Stimulated activated CD4-positive, alpha-beta T cell treated with anti-CD3 and anti-CD28 coated beads, Interleukin-1b, Interleukin-23, amount 100 ng/mL, for 24 hours (primary cell): Measurements from ENCODE around the gene PARD6B.
"Not testable (repeated sequence)": the region's sequence is repeated elsewhere in the genome, so short reads cannot be mapped to it uniquely, and the experiment has no call there.

Source experiments
- DNase-seq, 4 experiments: peaks; one replicate each; pipeline ENCODE4 v3.0.0-alpha.2; 2020; ENCODE audit warnings: low read depth in 4 of 4, low spot score in 1 of 4

Gene PARD6B

DNA sequence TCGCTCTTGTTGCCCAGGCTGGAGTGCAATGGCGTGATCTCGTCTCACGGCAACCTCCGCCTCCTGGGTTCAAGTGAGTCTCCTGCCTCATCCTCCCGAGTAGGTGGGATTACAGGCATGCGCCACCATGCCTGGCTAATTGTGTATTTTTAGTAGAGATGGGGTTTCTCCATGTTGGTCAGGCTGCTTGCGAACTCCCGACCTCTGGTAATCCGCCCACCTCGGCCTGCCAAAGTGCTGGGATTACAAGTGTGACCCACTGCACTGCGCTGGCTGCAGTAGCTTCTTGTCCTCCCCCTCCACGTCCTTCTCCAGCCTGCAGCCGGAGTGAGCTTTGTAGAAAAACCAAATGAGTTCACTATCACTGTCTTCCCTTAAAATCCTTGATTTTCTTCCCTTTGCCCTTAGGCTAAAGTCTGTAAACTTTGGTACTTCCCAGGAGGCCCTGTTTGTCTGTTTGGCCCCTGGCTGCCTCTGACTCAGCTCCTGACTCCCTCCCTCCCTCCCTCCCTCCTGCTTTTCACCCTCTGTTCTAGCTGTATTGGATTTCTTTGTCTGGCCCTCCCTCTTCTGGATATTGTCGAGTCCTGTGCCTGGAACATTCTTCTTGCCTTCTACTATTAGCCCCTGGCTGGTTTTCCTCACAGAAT is 12.9 kb downstream of the PARD6B start:
- no peak for DNase-seq

DNA sequence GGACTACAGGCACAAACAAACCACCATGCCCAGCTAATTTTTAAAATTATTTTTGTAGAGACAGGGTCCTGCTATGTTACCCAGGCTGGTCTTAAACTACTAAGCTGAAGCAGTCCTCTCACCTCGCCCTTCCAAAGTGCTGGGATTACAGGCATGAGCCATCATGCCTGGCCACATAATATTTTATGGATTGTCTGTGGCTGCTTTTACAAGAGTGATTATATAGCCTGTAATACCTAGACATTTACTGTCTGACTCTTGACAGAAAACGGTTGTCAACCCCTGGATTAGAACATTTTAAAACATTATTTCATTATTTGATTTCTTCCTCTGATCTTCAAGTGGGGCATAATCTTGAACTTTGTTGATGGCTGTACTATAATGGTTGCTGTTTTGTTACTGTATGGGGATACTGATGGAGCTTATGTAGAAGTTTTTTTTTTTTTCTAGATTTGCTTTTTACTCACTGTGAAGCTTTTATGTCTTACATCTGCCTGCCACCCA is 14.3 kb downstream of the PARD6B start:
- DNase-seq = no peak

DNA sequence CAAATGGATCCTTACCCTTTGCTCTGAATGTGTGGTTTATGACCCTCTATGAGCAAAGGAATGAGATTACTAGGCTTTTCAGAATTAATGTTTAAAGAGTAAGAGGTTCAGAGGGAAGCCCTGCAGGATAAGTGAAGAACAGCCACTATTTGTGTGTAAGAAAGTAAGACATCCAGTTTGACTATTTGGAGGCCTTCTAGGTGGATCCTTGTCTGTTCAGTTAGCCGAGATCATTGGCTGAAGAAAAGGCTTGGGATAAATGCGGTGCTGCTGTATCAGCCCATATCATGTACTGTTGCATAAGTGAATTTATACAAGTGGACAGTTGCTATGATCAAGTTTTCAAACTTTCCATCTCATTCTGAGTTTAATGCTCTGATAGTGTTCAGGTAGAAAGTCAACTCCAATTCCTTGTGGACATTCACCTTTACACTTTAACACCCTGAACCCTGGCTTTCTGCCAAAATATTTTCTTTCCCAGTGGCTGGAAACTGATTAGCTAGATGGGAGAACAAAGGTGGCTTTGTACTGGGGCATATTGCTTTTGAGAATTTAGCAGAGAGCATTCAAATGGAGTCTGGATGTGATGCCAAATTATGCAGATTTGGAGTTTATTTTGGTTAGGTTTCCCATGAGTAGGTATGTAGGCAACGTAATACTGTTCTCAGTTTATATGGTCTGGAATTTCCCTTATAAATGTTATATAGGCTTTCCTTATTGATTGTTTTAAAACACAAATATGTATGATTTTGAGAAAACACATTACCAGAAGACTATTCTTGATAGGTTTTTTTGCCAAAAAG is 15.0 kb downstream of the PARD6B start:
- no peak for DNase-seq

DNA sequence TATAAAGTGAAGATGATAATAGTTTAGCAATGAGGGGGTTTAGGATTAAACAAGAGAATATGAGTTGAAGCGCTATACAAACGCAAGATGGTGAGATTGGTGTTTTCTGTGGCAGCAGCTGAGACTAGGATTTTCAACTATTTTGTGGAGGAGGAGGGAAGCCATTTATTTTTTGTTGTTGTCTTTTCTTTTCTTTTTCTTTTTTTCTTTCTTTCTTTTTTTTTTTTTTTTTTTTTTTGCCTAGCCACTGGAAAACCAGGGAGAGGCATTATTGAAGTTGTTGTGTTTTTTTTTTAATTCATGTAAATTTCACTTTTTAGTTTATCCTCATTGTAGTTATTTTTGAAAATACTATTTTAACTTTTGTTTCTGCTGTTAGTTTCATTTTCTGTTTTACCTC is 15.9 kb downstream of the PARD6B start:
- DNase-seq = no peak

DNA sequence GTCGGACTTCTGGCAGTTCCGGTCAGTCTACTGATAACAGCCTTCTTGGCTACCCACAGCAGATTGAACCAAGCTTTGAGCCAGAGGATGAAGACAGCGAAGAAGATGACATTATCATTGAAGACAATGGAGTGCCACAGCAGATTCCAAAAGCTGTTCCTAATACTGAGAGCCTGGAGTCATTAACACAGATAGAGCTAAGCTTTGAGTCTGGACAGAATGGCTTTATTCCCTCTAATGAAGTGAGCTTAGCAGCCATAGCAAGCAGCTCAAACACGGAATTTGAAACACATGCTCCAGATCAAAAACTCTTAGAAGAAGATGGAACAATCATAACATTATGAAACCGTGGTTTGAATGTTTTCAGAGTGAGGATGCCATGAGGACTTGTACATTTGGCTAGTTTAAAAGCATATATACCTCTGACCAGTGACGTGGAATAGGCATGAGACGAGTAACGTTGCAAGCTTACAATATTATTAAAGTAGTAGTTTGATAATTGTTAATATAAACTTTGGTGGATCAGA is 18.8 kb downstream of the PARD6B start:
- no peak for DNase-seq

DNA sequence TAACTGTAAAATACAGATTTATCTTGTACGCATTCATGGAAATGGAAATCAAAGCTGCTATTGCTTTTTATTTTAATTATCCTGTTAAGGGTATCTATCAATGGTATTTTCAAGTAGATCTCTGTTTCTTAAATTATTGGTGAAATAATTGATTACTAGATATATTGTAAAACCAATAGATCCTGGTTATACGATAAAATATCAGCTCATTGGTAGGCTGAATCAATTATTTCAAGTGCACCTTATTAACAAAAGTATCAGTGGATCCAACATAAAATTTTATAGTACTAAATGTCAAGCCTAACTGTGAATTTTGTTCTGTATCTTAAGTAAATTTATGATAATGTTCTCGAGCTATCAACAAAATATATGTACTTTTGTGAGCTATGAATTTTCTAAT is 21.8 kb downstream of the PARD6B start:
- no peak for DNase-seq

DNA sequence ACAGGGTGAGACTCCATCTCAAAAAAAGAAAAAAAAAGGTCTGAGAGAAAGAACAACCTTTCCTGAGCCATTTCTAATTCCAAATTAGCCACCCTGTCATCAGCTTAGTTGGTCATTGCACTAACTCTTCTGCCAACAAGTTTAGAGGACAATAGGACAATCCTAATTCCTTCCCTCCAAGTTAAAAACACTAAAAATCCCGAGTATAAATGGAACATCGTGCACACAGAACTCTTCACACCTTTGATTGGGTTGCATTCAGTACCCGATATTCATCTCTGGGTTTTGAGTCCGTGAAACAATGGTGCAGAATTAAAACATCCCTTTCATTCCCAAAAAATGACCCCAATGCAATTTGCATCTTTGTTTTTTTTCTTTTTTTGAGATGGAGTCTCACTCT is 23.0 kb downstream of the PARD6B start:
- no peak for DNase-seq

DNA sequence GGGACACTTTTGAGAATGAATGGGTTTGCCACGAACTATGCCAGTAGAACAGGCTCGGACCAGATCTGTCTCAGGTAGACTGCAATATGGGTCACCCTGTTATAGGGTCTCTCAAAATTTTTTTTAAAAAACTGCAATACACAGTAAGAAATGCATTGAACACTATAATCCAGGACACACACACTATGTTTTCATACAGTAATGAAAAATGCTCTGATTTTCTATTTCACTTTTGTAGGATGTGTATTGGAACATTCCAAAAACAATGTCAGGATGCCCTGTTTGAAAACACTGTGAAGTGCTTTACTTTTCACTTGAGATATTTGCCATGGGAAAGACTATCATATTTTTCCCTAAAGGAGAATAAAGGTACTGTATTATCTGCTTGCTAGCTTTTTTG is 25.1 kb downstream of the PARD6B start:
- no peak for DNase-seq

DNA sequence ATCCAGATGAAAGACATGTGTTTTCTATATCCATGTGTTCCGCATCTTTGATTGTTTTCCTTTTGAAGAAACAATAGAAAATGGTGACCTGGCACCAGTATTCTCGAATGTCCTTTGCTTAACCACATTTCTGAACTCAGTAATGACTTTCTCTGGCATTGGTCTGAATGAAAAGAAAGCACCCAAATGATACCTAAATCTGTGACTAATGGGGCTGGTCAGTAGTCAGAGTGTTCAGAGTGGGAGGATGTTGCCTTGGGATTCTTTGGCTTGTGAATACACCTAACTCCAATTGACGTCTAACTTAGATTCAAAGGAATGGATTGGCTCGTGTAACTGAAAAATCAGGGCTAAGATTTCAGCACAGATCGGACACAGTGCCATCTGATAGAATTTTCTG is 27.1 kb downstream of the PARD6B start:
- no peak for DNase-seq

DNA sequence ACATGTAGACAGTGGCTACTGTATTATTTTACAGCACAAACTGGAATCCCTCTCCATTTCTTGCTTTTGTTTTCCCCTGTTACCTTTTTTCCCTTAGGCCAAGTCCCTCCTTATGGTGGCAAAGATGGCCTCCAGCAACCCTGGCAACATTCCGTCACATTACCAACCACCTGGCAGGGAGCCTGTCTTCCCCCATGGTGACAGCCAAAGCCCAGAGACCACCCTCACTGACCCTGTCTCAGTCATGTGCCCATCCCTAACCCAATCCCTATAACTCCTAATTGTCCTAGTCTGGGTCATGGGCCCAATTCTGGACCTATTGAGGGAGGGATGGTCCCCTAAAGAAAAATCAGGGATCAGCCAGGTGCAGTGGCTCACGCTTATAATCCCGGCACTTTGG is 27.6 kb downstream of the PARD6B start:
- DNase-seq = no peak

DNA sequence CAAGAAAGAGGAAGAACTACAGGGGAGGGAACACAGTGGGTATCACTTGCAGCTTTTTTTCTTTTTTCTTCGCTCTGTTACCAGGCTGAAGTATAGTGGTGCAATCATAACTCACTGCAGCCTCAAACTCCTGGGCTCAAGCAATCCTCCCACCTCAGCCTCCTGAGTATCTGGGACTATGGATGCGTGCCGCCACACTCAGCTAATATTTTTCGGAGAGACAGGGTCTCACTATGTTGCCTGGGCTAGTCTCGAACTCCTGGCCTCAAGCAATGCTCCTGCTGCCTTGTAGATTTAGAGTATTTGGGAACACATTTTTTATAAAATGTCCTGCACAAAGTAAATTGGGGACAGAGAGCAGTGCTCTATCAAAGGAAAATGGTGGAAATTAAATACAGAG is 28.3 kb downstream of the PARD6B start:
- no peak for DNase-seq

DNA sequence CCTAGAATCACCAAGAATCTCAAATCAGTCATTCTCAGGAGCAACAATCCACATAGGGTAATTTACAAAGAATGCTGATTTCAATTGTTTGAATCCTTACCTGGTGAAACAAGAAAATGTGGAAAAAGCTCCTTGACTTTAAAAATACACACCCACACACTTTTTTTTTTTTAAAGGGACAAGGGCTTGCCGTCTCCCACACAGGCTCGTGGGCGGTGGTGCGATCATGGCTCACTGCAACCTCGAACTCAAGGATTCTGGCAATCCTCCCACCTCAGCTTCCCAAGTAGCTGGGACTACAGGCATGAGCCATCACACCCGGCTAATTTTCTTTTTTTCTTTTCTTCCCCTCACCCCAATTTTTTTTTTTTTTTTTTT is 30.7 kb downstream of the PARD6B start:
- DNase-seq = no peak

DNA sequence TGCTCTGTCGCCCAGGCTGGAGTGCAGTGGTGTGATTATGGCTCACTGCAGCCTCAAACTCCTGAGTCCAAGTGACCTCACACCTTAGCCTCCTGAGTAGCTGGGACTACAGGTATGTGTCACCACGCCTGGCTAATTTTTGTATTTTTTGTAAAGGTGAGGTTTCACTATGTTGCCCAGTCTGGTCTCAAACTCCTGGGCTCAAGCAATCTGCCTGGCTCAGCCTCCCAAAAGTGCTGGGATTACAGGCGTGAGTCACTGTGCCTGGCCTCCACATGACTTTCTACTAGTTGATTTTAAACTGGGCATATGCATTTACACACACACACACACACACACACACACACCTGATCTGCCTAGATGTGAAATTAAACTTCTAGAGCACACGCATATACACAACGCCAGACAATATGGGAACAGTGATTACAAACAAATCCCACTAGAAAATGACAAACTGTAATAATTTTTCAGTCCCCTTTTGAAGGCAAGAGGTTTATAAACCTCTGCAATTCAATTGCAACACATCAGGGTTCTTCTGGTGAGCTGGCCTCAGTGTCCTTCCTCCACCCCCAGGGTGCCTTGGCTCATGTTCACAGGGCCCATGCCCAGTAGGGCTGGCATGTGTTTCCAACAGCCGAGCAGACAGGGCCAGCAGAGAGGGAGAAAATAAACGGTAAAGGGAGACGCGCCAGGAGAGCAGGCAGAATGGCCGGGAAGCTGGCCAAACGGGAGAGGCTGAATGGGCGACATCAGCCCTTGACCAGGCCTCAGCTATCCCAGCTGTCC is 31.2 kb downstream of the PARD6B start:
- DNase-seq = no peak

DNA sequence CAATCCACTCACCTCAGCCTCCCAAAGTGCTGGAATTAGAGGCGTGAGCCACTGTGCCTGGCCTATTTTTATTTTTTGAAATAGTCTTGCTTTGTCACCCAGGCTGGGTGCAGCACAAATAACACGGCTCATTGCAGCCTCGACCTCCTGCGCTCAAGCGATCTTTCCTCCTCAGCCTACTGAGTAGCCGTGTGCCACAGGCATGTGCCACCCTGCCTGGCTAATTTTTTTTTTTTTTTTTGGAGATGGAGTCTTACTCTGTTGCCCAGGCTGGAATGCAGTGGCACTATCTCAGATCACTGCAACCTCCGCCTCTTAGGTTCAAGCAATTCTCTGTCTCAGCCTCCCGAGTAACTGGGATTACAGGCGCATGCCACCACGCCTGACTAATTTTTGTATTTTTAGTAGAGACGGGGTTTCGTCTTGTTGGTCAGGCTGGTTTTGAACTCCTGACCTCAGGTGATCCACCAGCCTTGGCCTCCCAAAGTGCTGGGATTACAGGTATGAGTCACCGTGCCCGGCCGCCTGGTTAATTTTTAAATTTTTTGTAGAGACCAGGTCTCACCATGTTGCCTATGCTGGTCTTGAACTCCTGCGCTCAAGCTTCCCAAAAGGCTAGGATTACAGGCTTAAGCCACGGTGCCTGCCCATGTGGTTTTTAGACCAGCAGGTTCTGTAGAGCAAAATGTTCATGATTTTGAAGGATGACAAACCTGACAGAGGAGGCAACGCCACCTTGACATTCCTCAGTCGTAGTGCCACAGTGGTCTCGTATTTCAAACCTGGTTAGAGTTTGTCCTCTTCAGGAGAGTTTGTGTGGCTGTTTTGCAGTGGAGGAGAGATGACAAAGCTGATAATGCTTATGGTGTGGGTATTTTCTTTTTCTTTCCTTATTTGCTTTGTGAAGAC is 32.4 kb downstream of the PARD6B start:
- DNase-seq = not testable (repeated sequence)

DNA sequence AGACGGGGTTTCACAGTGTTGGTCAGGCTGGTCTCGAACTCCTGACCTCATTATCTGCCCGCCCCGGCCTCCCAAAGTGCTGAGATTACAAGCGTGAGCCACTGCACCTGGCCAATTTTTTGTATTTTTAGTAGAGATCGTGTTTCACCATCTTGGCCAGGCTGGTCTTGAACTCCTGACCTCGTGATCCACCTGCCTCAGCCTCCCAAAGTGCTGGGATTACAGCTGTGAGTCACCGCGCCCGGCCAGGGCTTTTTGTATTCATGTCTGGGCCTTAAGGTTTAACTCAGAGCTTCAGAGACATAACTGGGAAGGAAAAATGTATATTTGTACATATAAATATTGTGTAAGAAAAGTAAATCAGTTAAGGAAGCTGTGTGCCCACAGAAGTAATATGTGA is 33.9 kb downstream of the PARD6B start:
- not testable (repeated sequence) for DNase-seq

DNA sequence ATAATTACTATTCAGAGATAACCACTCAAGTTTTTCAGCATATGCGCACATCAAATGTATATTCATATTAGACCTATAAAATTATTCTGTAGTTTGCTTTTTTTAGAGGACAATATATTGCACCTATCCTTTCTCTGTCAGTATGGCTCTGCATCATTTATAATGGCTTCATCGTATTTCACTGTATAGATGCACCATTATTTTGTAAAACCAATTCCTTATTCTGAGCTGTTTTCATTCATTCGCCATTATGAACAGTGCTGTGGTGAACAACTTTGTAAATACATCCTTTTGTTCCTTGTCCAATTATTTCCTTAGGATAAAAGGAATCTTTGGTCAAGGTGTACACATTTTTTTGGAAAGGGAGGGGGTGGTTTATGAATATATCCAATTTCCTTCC is 34.3 kb downstream of the PARD6B start:
- DNase-seq = no peak

DNA sequence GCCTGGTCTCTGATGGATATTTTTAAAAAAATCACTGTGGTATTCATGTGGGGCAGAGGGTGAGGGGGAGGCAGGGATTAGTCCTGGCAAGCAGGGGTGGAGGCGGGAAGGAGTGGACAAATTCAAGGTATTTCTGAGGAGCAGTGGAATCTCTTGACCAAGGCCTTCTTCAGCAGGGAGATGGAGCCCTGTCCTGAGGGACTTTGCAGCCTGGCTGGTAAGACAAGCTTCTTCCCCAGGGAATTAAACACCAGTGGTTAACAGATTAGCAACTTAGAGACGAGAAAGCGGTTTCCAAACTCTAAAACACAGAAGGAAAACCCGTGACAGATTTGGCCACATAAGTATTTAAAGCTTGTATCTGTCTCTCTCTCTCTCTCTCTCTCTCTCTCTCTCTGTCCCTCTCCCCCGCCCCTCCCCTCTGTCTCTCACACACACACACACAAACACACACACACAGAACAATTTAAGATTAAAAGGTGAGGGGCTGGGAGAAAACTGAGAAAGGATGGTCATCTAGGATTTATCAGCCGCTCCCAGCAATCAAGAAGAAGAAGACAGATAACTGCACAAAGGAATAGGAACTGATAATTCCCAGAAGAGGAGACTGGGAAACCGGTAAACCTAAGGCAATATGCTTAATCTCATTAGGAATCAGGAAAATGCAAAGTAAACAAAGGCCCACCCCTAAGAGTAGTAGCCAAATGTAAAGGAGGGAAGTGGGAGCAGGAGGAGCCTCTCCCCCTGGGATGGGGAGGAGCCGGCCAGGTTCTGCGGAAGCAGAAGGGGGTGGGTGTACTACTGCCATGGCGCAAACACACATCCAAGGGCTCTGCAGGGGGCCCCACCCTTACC is 35.8 kb downstream of the PARD6B start:
- not testable (repeated sequence) for DNase-seq

DNA sequence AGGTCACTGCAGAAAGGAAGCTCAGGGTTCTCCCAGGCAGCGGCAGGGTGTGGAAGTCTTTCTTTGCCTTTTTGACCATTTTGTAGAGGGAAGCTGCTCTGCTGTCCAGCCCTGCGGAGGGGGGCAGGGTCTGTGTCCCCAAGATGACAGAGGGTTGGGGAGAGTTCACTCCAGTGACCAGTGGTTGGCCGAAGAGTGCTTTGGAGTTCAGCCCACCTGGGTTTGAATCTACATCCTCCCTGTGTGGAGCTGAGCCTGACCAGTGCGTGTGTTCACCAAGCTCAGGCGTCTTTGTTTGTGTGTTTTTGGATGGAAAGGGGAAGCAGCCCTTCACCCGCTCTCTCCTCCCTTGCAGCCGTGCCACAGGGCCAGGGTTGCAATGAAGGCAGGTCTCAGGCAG is 37.6 kb downstream of the PARD6B start:
- not testable (repeated sequence) for DNase-seq

DNA sequence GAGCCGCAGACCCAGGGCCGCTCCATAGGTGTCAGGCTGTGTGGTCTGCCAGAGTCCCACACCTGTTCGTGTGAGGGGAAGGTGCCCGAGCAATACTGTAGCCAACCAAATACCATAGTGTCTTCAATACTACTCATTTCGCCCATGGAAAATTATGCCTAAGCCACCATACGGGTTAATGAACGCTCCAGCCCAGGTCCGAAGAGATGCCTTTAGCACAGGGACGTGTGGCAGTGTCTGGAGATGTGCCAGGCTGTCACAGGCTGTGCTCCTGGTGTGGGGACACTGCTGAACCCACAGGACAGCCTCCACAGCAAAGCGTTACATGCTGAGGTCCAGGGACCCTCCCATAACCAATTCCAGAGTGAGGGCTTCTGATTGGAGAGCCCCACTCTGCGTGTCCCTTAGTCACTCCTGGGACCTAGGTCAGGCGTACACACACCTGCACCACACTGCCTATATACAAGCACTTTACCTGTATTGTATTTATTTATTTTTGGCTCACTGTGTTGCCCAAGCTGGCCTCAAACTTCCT is 38.2 kb downstream of the PARD6B start:
- not testable (repeated sequence) for DNase-seq
